ENCODE measurements around the gene KPNA4. TPM values are rescaled to one million over a fixed set of nuclear protein-coding genes. Genes with fewer than 3 reads are reported as not detected.

KPNA4 gene
- total and polyA plus RNA-seq, 2 of the 4 experiments (the other 2 are of a cell fraction): 12.9 to 46.1 TPM

GRCh38 chr3:160577556-160578195 is 12.3 kb upstream of the KPNA4 start:
- Histone ChIP-seq H3K4me1 (ENCODE audit: control insufficient read depth, insufficient read depth, low read length) (no peaks in the 10 kb centered on the region), H2AFZ (replicated peaks; ENCODE audit: low read length, poor library complexity) (no peak overlapping the region), H4K8ac (ENCODE audit: low read depth in 2 of 2, low read length in 2 of 2) (no peak overlapping the region), H3K4me3 (ENCODE audit: insufficient read depth, low read depth, low read length) (no peak overlapping the region), H3K14ac (replicated peaks; ENCODE audit: low read depth, low read length) (no peak overlapping the region), H3K9me1 (ENCODE audit: insufficient read depth, low read length) (no peaks in the 10 kb centered on the region), H3K79me1 (ENCODE audit: low read depth in 1 of 2, low read length in 2 of 2) (no peaks in the 10 kb centered on the region), H3K27me3 (ENCODE audit: control insufficient read depth, insufficient read depth, low read length) (peaks cover 2% of the 10 kb centered on the region), H3K18ac (ENCODE audit: low read depth, low read length) (no peak overlapping the region), H3K9me3 (ENCODE audit: control insufficient read depth, insufficient read depth, low read length) (no peaks in the 10 kb centered on the region), H2AK5ac (ENCODE audit: low read depth, low read length) (no peak overlapping the region), H3K4me2 (ENCODE audit: low read depth, low read length) (no peak overlapping the region), H3K36me3 (ENCODE audit: control insufficient read depth, insufficient read depth, low read length) (no peaks in the 10 kb centered on the region), H3K27ac (ENCODE audit: insufficient read depth, low read length) (no peak overlapping the region), H3K9ac (ENCODE audit: low read depth, low read length) (no peak overlapping the region), H2BK5ac (ENCODE audit: low read depth, low read length, poor library complexity, severe bottlenecking) (no peak overlapping the region), H4K20me1 (ENCODE audit: insufficient read depth, low read length) (no peaks in the 10 kb centered on the region), H2BK120ac (ENCODE audit: low read depth, low read length) (no peak overlapping the region), H3K4ac (ENCODE audit: low read depth, low read length) (no peak overlapping the region), H3K56ac (ENCODE audit: extremely low read depth, insufficient read depth, low read length) (no peak overlapping the region), H2BK15ac (ENCODE audit: low read depth, low read length) (no peak overlapping the region), H4K5ac (ENCODE audit: low read depth, low read length) (no peak overlapping the region), H4K91ac (ENCODE audit: insufficient read depth, low read depth, low read length) (no peak overlapping the region), H2AK9ac (replicated peaks; ENCODE audit: low read depth, low read length, poor library complexity) (no peak overlapping the region), H3K23ac (ENCODE audit: low read depth, low read length) (no peak overlapping the region), H2BK20ac (ENCODE audit: low read depth, low read length) (no peak overlapping the region)
- 0 out of 2 replicates have a peak, but pooled peaks have one; percentile 12 for TF ChIP-seq CTCF (conservative IDR thresholded peaks at IDR 0.05; ENCODE audit: low read depth, low read length)
- 0 out of 2 replicates have a peak, but pooled peaks have one; percentile 10 for TF ChIP-seq RAD21 (IDR thresholded peaks at IDR 0.05; ENCODE audit: low read length)
- TF ChIP-seq MAFK (IDR thresholded peaks at IDR 0.05; ENCODE audit: low read depth, low read length): no peak
- no CpG with 5 or more reads among the region's 4 CpGs for WGBS, 2 experiments (ENCODE audit: extremely low coverage in 2 of 2, insufficient read length in 1 of 2)
- DNase-seq (peak; percentile 21), ATAC-seq (ENCODE audit: low read depth) (peak; percentile 51)
- no TSS peak for BruUV-seq (replicated peaks)
- dilution Hi-C loops (cut with HindIII; ENCODE audit: low sequenced_read_pairs, unreplicated experiment): no loop called here
- in situ Hi-C loops (cut with MboI; ENCODE audit: low sequenced_read_pairs): no loop called here
- POLR2A ChIA-PET (ENCODE audit: unreplicated experiment): no interaction called here
- CTCF ChIA-PET: no interaction called here
- intact Hi-C loops (cut with micrococcal nuclease): loop anchor here (5.0 kb wide), 1 partner anchor 365 kb away; no protein-coding TSS in a partner anchor

Data from IMR-90 (cell line).